ENCODE results near the gene GHRH. TPM values are rescaled to one million over a fixed set of nuclear protein-coding genes. Genes with fewer than 3 reads are reported as not detected.

GHRH gene
- total RNA-seq, 1 donor from 2014 or later = not detected

GRCh38 chr20:37256286-37256685 lies 5.3 kb downstream of the GHRH start:
- Mint-ChIP-seq H3K9me3 (ENCODE audit: low read depth) (peaks cover 6% of the 10 kb centered on the region), H3K4me1 (ENCODE audit: low read depth) (peaks cover 23% of the 10 kb centered on the region), H3K36me3 (ENCODE audit: insufficient read depth) (no peaks in the 10 kb centered on the region), H3K27ac (no peak overlapping the region), H3K4me3 (ENCODE audit: low read depth) (no peak overlapping the region), H3K27me3 (peaks cover 7% of the 10 kb centered on the region)
- no peak for DNase-seq (ENCODE audit: low spot score, unreplicated experiment)
- TF ChIP-seq, protein P1, sequence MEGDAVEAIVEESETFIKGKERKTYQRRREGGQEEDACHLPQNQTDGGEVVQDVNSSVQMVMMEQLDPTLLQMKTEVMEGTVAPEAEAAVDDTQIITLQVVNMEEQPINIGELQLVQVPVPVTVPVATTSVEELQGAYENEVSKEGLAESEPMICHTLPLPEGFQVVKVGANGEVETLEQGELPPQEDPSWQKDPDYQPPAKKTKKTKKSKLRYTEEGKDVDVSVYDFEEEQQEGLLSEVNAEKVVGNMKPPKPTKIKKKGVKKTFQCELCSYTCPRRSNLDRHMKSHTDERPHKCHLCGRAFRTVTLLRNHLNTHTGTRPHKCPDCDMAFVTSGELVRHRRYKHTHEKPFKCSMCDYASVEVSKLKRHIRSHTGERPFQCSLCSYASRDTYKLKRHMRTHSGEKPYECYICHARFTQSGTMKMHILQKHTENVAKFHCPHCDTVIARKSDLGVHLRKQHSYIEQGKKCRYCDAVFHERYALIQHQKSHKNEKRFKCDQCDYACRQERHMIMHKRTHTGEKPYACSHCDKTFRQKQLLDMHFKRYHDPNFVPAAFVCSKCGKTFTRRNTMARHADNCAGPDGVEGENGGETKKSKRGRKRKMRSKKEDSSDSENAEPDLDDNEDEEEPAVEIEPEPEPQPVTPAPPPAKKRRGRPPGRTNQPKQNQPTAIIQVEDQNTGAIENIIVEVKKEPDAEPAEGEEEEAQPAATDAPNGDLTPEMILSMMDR (IDR thresholded peaks at IDR 0.05; ENCODE audit: unreplicated experiment) = no peak

- no peak overlapping the region for H3K4me3 Mint-ChIP-seq (ENCODE audit: low read depth)
- H3K27me3 Mint-ChIP-seq = peaks cover 3% of the 10 kb centered on the region
- TF ChIP-seq, protein P1 (IDR thresholded peaks at IDR 0.05; ENCODE audit: unreplicated experiment) = no peak
- peaks cover 6% of the 10 kb centered on the region for H3K9me3 Mint-ChIP-seq (ENCODE audit: low read depth)
- no peak overlapping the region for H3K27ac Mint-ChIP-seq
- H3K36me3 Mint-ChIP-seq (ENCODE audit: insufficient read depth) = peaks cover 1% of the 10 kb centered on the region
- H3K4me1 Mint-ChIP-seq (ENCODE audit: low read depth) = peaks cover 10% of the 10 kb centered on the region
- DNase-seq (ENCODE audit: low spot score, unreplicated experiment) = no peak
These were observed 7.3 kb downstream of the GHRH start for GRCh38 chr20:37254114-37254878.

- Mint-ChIP-seq H3K27me3 (peaks cover 3% of the 10 kb centered on the region), H3K4me1 (ENCODE audit: low read depth) (peaks cover 7% of the 10 kb centered on the region), H3K27ac (no peak overlapping the region), H3K4me3 (ENCODE audit: low read depth) (no peak overlapping the region), H3K36me3 (ENCODE audit: insufficient read depth) (peaks cover 3% of the 10 kb centered on the region), H3K9me3 (ENCODE audit: low read depth) (peaks cover 6% of the 10 kb centered on the region)
- DNase-seq (ENCODE audit: low spot score, unreplicated experiment) = no peak
- TF ChIP-seq, protein P1 (IDR thresholded peaks at IDR 0.05; ENCODE audit: unreplicated experiment) = no peak
These were observed 8.5 kb downstream of the GHRH start for GRCh38 chr20:37253087-37253486.

DNA sequence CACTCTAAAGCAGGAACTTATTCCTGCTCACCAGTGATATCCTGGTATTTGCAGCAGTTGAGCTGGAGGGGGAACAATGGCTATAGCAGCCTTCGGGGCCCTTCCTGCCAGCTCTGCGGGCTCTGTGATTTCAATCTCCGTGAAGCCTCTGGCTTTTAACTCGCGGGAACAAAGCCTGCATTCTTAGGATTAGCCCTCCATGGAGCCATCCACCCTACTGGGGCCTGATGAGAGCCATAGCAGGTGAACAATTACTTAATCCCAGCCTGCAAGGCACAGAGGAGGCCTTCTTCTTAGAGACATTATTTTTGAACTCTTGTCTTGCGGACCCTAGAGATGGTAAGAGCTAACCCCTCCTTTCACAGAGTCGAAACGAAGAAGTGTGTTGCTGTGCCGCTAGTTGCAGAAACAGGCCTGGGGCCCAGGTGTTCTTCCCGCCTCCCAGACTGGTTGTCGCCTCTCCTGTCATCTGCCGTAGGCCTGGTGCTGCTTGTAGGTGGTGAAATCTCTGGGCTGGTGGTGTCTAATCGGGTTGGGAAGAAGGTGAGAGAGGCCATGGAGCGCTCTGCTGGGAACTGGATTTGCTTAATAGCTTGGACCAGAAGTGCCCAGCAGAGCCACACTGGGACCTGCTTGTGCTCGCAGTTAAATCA lies 9.7 kb downstream of the GHRH start:
- peaks cover 3% of the 10 kb centered on the region for H3K36me3 Mint-ChIP-seq (ENCODE audit: insufficient read depth)
- DNase-seq (ENCODE audit: low spot score, unreplicated experiment) = no peak
- TF ChIP-seq, protein P1 (IDR thresholded peaks at IDR 0.05; ENCODE audit: unreplicated experiment) = no peak
- peaks cover 6% of the 10 kb centered on the region for H3K9me3 Mint-ChIP-seq (ENCODE audit: low read depth)
- no peak overlapping the region for H3K27ac Mint-ChIP-seq
- peaks cover 7% of the 10 kb centered on the region for H3K4me1 Mint-ChIP-seq (ENCODE audit: low read depth)
- no peak overlapping the region for H3K4me3 Mint-ChIP-seq (ENCODE audit: low read depth)
- H3K27me3 Mint-ChIP-seq = no peaks in the 10 kb centered on the region

GRCh38 chr20:37249304-37249703 lies 12.3 kb downstream of the GHRH start:
- Mint-ChIP-seq H3K27ac (no peak overlapping the region), H3K27me3 (no peaks in the 10 kb centered on the region), H3K4me3 (ENCODE audit: low read depth) (no peak overlapping the region), H3K9me3 (ENCODE audit: low read depth) (peaks cover 2% of the 10 kb centered on the region), H3K36me3 (ENCODE audit: insufficient read depth) (peaks cover 3% of the 10 kb centered on the region), H3K4me1 (ENCODE audit: low read depth) (peaks cover 7% of the 10 kb centered on the region)
- TF ChIP-seq, protein P1 (IDR thresholded peaks at IDR 0.05; ENCODE audit: unreplicated experiment) = no peak
- no peak for DNase-seq (ENCODE audit: low spot score, unreplicated experiment)

Data from progenitor cell of endocrine pancreas (in vitro differentiated cells).